ENCODE data around the gene PSKH1.
"Not testable (repeated sequence)": the region's sequence is repeated elsewhere in the genome, so short reads cannot be mapped to it uniquely, and the experiment has no call there.

PSKH1 gene

DNA sequence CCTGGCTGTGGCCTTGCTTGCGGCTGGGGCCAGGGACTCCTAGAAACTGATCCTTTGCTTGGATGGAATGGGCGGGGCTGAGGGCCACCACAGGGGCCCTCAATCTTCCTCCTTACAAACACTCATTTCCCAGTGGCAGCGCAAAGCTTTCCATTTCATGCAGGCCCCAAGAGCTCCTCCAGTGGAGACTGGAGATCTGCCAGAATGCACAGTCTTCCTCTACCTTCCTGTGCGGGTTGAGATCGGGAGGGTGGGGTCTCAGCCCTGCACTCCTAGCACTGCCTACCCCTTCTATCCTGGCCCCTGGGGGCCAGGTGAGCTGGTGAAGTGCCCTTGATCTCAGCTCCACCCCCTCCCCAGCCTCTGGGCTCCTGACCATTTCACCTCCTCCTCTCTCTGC lies 6.7 kb upstream of the PSKH1 start:
- DNase-seq (ENCODE audit: low read depth) = no peak

DNA sequence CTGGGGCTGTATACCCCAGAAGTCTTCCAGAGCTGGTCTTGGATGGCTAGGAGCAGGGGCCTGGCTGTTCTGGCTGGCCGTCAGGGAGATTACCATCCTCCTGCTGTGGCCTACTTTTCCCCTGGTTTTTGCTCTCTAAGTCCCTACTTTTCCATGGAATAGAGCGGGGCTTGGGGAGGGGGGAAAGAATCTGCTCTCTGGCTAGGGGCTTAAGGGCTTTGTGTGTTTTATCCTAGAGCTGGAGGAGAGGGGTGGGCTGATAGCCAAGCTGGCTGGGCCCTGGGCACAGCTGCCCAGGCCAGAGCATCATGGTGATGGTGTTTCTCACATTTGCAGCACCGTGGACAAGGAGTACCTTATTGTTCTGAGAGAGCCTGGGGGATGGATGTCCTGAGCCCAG lies 4.7 kb upstream of the PSKH1 start:
- no peak for DNase-seq (ENCODE audit: low read depth)

DNA sequence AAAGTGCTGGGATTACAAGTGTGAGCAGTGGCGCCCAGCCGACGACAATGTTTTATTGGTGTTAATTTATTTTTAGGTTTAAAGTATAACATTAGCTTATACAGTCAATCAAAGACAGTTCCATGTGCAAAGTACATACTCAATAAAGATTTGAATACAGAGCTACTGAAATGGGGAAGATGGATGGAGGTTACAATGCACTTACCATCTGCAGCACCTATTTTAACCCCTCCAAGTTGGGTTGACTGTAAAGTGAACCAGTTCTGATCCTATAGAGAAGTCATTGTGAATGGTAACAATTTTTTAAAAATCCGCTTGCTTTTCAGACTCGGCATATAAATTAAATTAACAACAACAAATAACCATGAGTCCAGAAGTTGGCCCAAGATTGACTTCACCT lies 679 bp upstream of the PSKH1 start:
- DNase-seq (ENCODE audit: low read depth) = no peak

DNA sequence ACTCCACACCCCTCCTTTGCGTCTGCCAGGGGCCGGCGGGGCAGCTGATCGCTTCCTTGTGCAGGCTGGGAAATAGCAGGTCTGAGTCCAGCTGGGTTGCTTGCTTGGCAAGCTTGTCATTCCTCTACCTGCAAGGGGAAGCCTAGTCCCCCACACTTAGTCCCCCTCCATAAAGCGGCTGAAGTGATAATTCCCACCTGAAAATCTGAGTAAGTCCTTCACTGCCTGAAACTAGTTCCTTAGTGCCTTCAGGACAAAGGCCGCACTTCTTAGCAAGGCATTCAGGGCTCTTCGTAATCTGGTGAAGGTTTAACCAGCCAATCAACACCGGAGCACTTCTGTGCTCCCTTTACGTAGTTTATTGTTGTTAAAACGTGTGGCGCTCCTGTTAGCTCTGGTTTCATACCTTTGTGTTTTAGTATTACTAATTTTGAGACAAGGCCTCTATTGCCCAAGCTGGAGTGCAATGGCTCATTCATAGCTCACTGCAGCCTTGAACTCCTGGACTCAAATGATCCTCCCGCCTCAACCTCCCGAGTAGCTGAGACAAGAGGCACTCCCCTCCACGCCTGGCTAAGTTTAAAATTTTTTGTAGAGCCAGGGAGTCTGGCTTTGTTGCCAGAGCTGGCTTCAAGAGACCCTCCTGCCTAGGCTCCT lies 817 bp downstream of the PSKH1 start:
- no peak for DNase-seq (ENCODE audit: low read depth)

DNA sequence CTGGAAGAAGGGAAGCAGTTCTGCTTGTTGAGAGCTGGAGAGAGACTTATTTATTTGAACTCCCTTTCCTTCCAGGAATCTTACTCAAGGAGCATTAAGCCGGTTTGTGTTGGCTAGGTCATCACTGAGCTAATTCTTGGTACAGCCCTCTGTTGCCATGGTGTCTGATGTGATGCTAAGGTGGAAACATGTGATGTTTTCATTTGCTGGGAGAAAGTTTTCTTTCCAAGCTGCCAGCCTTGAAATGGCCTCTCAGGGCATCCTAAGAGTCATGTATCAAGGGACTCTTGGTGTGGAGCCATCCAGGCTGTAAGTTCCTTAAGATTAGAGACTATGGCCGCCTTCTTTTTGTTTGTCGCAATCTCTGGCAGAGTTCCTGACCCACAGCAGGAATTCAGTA lies 4.2 kb downstream of the PSKH1 start:
- no peak for DNase-seq (ENCODE audit: low read depth)

DNA sequence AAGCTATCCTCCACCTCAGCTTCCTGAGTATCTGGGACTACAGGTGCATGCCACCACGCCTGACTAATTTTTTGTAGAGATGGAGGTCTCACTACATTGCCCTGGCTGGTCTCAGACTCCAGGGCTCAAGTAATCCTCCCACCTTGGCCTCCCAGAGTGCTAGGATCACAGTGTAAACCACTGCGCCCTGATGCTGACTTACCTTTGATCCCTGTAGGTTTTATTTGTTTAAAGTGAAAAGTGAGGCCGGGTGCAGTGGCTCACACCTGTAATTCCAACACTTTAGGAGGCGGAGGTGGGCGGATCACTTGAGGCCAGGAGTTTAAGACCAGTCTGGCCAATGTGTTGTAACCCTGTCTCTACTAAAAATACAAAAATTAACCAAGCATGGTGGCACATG lies 8.7 kb downstream of the PSKH1 start:
- DNase-seq (ENCODE audit: low read depth) = no peak

DNA sequence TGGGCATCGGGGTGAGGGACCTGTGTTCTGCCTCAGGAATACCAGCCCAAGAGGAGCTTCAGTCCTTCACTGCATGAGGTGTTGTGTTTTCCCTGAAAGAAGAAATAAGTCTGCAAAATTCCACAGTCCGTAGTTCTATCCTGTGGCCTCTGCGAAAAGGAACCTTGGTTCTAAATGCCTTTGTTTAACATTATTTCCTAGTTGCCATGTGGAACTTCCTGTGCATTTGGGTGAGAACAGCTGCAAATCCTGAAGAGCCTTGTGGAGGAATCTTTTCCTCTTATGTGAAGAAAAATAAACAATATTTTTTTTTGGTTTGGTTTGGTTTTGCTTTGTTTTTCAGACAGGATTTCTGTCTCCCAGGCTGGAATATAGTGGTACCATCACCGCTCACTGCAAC lies 9.8 kb downstream of the PSKH1 start:
- DNase-seq (ENCODE audit: low read depth) = no peak

DNA sequence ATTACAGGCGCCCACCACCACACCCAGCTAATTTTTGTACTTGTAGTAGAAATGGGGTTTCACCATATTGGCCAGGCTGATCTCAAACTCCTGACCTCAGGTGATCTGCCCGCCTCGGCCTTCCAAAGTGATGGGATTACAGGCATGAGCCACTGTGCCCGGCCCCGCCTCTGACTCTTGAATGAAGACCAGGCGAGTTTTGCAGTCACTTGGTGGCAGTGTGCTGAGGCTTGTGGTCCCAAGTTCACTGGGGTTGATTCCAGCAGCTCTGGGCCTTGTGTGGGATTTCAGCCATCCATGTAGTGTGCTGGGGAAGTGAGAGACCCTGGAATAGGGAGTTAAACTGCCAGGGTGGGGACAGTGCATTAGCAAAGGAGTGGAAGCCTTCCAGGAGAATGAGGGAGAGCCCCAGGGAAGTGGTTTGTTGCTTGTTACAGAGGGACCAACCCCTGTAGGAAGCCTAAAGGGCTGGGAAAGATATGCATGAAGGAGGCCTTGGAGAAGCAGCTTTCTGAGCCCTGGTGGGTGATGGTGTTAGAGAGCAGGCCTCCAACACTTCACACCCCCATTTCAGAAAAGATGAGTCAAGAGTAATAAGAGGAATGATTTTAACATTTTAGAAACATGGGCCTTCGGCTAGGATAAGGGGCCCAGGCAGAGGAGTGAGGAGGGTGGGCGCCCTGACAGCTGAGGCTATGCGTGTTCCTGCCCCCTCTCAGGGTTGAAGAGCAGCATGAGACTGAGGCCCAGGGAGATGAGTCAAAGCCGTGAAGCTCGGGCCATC lies 14.5 kb downstream of the PSKH1 start:
- no peak for DNase-seq (ENCODE audit: low read depth)

DNA sequence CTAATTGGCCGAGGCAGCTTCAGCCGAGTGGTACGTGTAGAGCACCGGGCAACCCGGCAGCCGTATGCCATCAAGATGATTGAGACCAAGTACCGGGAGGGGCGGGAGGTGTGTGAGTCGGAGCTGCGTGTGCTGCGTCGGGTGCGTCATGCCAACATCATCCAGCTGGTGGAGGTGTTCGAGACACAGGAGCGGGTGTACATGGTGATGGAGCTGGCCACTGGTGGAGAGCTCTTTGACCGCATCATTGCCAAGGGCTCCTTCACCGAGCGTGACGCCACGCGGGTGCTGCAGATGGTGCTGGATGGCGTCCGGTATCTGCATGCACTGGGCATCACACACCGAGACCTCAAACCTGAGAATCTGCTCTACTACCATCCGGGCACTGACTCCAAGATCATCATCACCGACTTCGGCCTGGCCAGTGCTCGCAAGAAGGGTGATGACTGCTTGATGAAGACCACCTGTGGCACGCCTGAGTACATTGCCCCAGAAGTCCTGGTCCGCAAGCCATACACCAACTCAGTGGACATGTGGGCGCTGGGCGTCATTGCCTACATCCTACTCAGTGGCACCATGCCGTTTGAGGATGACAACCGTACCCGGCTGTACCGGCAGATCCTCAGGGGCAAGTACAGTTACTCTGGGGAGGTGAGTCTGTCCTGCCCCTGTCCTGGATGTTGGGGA lies 16.1 kb downstream of the PSKH1 start:
- no peak for DNase-seq (ENCODE audit: low read depth)

DNA sequence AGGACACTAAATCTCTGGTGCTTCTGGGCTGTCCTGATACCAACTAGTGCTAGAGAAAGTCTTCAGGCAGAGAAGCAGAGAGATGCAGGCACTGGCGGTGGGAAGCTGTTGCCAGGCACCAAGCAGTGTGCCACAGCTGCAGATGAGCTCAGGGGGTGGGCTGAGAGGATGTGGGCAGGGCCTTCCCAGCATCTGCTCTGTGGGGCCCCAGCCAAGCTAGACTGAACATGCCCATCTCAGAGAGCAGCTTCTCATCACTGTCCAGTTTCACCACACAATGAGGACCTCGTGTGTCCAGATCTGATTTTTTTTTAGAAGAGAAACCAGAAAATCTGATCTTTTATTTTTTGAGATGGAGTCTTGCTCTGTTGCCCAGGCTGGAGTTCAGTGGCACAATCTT lies 17.1 kb downstream of the PSKH1 start:
- no peak for DNase-seq (ENCODE audit: low read depth)

DNA sequence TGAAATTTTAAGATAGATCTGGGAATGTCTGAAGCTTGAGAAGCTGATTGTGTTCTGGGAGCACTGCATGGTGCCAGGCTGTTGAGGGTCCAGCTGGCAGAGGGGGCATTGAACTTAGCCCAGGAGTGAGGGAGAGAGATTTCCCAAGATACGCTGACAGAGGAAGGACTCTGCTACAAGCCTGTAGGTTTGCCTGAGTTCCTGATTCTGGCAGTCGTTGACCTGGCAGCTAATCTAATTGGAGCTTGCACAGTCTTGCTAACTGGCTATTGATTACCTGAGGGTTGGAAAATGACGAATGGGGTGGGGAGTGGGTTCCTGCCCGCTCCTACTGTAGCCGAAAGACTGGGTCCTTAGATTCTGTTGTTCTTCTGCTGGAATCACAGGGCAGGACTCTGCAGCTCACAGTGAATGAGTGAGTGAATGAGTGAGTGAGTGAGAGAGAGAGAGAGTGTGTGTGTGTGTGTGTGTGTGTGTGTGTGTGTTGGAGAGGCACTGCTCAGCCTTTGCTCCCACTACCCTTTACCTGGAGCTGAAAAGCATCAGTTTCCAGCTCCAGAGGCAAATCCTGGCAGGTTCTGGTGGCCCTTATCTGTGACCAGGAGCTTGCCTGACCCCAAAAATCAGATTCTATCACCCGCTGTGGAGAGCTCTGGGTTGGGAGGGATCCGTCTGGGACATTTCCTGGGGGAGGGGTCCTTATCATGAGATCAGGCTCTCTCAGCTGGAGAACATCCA lies 21.9 kb downstream of the PSKH1 start:
- no peak for DNase-seq (ENCODE audit: low read depth)

DNA sequence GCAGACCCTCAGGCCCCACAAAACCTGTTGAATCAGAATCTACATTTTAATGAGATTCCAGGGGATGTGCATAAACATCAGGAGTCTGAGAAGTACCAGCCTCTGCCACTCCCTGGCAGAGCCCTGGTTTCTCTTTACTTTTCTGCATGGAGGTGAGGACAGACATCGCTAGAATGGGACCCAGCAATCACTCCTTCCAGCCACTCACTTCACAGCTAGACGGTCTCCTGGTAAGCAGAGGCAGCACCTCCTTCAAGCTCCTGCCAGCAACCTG lies 22.4 kb downstream of the PSKH1 start:
- DNase-seq (ENCODE audit: low read depth) = not testable (repeated sequence)

DNA sequence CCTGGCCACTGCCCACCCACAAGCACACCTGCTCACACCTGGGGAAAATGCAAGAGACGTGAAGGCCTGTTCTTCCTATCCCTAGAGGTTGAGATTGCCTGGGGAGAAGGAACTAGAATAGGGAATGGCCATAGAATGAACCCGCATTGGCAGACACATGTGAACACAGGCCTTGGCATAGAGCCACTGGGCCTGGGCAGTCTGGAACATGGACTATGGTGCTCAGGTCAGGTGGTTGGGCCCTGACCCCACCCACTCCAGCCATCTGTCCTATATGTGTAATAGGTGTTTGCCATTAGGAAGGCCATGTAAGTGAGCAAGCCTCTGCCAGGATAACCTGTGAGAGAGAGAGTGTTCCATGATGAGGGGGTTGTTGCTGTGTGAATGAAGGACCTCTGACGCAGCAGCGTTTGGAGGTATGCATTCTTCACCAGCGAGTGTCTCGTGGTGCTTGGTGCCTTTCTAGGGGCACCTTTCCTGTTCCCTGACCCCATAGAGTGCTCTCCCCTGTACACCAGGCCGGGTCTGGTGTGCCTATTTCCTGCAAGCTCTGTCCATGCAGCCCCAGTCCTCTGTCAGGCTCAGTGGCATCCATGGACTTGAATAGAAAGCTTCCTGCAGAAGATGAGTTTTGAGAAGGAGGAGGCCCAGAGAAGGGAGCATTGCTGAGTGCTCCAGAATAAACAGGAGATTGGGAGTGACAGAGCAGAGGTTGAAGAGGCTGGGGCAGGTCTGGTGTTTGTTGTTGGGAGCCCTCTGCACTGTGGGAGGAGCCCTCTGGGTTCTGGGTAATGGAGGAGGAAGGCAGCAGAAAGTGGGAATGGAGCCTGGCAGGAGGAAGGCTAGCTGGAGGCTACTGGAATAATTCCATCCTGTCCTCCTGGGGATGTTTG lies 23.0 kb downstream of the PSKH1 start:
- DNase-seq (ENCODE audit: low read depth) = no peak

DNA sequence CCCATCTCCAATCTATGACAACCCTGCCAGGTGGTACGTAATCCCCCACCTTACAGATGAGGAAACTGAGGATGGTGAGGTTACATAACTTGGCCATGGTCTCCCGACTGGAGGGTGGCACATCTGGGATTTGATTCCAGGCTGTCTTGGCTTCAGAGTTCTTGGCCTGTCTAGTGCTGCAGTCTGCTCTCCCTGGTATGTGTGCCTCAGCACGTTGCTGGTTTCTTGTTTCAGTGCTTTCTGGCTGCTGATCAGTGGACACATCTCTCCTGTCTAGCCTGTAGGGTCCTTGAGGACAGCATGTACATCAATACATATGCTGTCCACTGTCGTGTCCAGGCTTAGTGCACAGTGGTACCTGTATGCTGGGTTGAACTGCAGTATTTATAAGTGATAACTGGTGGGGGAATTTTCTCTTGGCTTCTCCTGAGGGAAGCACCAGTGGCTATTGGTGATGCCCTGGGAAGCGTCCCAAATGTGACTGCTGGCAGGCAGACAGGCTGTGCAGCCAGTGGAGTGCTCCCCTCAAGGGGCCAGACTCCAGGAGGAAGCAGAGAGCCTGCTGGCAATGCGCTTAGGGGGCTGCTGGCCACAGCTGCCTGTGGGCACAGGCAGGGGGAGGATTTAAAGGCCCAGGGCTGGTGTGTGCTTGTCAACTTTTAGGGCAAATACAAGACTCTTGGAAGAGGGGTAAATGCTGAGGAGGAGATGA lies 24.2 kb downstream of the PSKH1 start:
- DNase-seq (ENCODE audit: low read depth) = no peak

DNA sequence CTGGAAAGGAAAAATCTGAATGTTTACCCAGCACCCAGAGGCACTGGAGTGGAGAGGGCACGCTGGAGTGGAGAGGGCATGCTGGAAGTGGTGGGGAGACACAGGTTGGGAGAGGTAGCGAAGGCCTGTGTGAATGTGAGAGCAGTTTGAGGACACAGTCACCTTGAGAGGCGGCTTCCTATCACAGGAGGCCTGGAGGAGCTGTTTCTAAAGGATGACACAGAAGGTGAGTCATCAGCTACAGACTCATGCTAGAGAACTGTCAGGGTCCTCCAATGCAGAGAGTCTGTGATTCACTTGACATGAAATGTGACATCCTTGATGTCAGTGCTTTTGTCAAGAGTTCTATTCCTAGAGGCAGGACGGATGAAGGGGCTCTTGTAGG lies 24.8 kb downstream of the PSKH1 start:
- DNase-seq (ENCODE audit: low read depth) = no peak

DNA sequence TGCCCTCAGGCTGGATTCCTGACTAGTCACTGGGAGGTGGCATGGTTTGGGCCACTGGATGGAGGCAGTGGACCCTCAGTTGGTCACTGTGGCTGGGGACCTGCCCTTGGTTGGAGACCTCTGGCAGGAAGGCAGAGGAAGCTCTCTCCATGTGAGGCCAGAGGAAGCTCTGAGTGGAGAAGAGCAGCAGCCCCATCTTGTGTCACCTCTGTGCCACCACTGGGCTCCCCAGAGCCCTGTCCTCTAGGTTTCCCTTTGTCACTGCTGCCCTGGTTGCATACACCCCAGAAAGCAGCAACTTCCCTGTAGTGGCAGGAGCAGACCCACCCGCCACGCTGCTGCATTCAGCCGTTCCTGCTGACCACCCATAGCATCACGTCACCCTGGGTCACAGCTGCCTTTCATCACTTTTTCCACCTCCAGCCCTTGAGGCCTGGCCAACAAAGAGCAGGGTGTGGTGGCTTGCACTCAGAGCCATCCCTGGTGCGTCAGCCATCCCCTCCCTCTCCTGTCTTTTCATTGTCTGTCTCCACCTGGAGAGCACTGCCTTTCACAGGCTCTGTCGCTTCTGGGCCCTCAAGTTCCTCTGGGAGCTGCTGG lies 26.7 kb downstream of the PSKH1 start:
- no peak for DNase-seq (ENCODE audit: low read depth)

DNA sequence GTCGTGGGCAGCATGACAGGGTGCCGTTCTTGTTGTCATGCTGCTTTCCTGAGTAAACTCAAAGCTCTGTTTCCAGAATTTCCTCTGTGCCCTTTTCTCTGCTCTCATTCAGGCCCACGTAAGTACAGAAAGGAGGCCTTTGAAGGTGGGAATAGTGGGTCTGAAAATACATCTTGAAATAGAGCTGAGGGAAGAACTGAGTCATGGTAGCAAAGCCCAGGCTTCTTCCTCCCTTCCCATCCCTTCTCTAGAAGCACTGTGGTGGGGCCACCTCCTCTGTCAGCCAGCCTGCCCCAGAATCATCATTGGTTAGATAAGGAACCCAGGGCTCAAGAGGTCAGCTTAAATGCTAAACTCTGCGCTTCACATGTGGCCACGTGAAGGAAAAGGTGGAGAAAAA lies 29.2 kb downstream of the PSKH1 start:
- DNase-seq (ENCODE audit: low read depth) = no peak

DNA sequence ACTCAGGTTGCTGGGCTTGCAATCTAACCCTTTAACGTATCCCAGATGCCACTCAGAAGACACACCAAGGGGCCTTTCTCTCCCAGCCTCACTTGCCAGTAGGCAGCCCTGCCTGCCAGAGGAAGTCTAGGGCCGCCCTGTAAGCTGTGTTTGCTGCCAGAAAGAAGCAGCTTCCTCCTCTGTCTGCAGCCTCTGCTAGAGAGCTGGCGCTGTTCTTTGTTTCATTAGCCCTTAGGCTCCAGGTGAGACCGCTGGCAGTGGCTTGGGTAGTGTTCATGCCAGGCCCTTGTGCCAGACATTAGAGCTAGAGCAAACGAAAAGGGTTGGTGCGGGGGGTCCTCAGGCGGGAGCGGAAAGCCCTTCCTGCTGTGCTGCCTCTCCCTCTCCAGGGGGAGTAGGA lies 29.7 kb downstream of the PSKH1 start:
- DNase-seq (ENCODE audit: low read depth) = no peak

DNA sequence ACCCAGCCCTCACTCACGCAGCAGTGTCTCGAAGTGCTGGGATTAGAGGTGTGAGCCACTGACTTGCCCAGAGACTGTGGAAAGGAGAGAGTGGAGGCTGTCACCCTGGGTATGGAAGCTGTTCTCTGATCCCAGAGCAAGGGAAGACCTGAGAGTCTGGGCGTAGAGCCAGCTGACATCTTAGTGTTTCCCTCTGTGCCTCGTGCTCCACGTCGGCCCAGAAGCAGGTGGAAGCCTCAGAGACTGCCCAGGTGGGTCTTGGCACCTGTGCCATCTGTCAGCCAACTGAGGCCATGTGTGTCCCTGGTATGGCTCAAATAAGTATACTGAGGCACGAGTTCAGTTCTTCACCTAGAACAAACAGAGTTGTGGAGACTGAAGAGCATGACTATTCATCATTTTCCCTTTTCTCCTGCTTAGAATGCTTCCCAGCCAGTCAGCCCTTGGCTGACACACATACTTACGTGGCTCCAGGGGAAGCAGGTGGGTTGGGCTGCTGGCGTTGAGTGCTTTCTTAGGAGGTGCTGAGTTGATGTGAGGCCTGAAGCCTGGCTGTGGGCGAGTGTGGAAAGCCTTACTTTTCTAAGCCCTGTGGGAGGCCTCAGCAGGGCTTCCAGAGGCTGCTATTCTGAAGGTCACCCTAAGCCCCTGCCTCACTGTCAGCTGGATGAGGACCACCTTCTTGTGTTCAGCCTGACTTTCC lies 30.5 kb downstream of the PSKH1 start:
- no peak for DNase-seq (ENCODE audit: low read depth)

Measured in stimulated activated CD8-positive, alpha-beta memory T cell treated with anti-CD3 and anti-CD28 coated beads, Interleukin-15, amount 100 ng/mL, for 24 hours (primary cell).